Stimulated activated CD4-positive, alpha-beta T cell treated with anti-CD3 and anti-CD28 coated beads, Interleukin-4, amount 100 ng/mL, for 1 hour (primary cell): ENCODE measurements around the gene IRF2BPL.

ENCODE experiments used
- DNase-seq: peaks from one replicate; pipeline ENCODE4 v3.0.0-alpha.2; 2020

The IRF2BPL gene

DNA sequence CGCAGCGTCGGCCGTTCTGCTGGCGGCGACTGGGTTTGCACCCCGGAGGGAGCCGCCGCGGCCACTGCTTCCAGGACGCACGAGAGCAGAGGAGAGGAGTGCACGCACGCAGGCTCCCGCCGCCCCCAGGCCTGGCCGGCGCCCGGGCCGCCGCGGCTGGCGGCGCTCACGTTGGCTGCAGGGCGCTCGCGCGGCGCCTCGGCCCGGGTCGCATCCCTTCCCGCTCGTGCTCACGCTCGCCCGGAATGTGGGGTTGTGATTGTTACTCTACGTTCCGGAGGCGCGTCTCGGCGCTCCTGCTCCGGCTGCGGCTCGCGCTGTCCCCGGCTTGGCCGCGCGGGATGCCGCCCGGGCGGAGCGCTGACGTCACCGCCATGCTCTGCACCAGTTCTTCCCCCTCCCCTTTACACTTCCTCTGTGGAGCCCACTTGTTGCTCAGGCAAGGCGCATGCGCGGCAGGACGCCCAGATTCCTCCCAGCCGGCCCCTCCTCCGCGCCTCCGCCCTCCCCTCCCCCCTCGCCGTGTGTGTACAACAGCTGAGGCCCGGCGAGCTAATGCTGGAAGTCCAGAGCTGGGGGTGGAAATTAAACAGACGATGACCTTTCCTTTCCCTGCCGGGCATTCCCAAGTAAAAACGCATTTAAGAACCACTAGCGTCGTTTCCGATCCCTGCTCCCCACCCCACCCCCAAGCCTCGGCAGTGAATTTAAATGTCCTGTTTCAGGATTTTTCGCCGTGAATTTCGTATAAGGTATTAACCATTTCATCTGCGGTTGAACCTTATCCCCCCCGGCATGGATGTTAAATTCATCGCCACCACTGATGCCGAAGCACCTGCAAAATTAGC is at the start of gene IRF2BPL:
Gene IRF2BPL (minus strand): TSS at position 325 of the 848 bp plus-strand sequence. CDS start 916 bp downstream, outside the sequence.
- peak; percentile 94 for DNase-seq

- DNase-seq = no peak
Measured at GRCh38 chr14:77077040-77077439, 48.5 kb upstream of the IRF2BPL start.

GRCh38 chr14:77076113-77076631 is 47.7 kb upstream of the IRF2BPL start:
- no peak for DNase-seq

GRCh38 chr14:77074969-77075368 is 46.5 kb upstream of the IRF2BPL start:
- DNase-seq = no peak

GRCh38 chr14:77071938-77072388 is 43.5 kb upstream of the IRF2BPL start:
- no peak for DNase-seq

GRCh38 chr14:77069551-77069950 is 41.0 kb upstream of the IRF2BPL start:
- DNase-seq = no peak

DNA sequence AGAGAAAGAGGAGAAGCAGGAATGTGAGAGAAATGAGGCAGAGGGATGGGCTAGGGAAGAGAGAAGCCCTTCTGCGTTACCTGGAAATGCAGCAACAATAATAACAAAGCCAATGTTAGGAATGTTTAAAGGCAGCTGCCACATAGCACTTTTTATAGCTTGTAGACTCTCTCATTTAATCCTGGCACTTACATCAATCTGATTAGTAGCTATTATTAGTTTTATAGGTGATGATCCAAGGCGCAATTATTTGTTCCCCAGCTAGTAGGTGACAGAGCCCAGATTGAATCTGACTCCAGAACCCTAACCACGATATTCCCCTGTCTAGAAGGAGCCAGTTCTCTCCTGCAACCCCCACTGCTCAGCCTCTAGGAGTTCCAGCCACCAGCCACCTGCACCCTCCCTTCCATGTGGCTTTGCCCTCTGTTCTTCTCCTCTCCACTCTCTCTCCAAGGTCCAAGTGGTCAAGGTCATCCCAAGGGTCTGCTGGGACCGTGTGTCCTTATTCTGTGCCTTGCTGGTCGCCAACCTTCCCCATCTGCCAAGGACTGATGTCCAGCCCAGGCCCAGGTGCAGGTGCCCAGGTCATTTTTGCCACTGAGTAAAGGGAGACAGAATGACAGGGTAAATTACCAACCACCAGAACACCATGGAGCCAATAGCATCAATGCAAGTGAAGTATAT is 40.2 kb upstream of the IRF2BPL start:
- DNase-seq = no peak

- peak; percentile 61 for DNase-seq
Measured at GRCh38 chr14:77067632-77068516, 39.4 kb upstream of the IRF2BPL start.

- DNase-seq = no peak
Measured at GRCh38 chr14:77066578-77067172, 38.2 kb upstream of the IRF2BPL start.

GRCh38 chr14:77065851-77066577 is 37.5 kb upstream of the IRF2BPL start:
- no peak for DNase-seq

DNA sequence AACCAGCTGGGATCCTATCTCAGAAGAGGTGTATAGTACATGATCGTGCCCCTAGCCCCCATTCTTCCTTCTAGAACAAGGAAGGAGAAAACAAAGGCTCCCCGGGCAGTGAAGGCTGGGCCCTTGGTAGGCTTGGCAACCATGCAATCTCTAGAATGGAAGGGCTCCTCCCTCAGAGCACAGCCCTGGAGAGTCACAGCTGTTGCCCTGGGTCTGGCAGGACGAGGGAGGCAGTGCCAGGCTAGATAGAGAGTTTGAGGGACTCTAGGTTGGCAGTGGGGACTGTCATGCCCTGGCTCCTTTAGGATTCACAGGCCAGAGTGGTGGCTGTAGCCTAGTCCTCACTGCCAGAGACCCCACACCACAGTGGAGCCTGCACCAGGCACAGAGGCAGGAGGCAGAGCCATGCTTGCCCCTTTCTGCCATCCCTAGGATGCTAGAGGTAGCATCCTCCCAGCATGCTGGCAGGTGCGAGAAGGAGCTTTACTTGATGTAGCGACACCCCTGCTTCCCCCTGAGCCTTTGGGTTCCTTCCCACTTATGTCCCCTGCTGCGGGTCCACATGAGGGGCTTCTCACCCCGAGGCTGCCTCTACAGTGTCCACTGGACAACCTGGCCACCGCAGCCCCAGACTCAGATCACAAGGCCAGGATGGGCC is 36.1 kb upstream of the IRF2BPL start:
- no peak for DNase-seq

DNA sequence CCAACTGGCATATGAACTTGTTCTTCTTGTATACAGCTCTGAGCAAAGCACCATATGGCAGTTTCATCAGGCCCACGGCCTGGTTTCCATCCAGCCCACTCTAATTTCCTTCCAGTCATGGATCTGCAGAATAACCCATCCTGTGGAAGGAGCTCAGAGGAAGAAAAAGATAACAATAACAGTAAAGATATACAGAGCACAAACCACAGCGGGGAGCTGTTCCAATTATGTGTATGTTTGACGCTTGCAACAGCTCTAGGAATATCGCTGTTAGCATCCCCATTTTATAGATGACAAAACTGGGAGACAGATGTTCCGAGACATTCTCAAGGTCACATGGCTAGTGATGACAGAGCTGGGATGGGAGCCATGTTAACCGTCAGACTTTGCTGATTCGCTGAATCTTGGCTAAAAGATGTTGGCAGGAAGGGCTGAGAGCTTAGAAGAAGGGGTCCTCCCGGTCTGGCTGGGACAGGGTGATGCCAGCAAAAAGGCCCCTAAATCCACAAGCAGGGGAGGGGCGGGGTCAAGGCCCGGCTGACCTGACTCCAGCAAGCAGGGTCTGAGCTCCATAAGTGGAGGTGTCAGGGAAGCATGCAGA is 35.2 kb upstream of the IRF2BPL start:
- no peak for DNase-seq

DNA sequence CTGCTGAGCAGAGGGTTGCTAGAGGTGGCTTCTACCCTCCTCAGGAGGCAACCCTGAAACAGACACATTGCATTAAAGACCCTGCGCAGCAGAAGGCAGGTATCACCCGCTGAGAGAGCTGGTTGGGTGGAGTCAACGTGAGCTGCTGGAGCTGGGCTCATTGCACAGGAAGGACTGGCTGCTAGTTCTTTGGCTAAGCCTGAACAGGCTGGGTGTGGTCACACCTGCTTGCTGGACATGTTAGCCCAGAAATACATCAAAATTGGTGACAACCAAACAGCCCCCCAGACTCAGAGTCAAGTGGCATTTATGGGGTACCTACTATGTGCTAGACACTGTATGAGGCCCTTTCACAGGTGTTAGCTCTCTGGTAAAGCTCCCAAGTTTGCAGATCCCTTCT is 33.8 kb upstream of the IRF2BPL start:
- DNase-seq = no peak

GRCh38 chr14:77061630-77062257 is 33.2 kb upstream of the IRF2BPL start:
- DNase-seq = no peak

- no peak for DNase-seq
Measured at GRCh38 chr14:77059276-77059915, 30.9 kb upstream of the IRF2BPL start.

GRCh38 chr14:77058785-77059184 is 30.3 kb upstream of the IRF2BPL start:
- no peak for DNase-seq

DNA sequence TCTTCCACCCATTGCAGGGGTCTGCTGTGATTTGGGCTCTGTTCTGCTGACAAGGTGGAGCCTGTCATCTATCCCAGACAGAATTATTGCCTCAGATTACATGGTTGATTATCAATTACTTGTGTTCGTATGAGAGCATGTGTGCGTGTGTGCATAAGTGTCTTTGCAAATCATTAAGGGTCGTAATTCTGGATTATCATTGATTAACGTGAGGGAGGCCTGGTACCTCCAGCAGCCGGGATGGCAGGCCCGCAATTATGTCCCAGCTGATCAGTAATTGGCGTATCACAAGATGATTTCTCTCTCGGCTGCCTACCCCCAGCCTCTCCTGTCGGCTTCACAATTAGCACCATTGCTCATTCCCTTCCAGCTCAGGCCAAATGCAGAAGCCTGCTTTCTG is 29.6 kb upstream of the IRF2BPL start:
- no peak for DNase-seq

DNA sequence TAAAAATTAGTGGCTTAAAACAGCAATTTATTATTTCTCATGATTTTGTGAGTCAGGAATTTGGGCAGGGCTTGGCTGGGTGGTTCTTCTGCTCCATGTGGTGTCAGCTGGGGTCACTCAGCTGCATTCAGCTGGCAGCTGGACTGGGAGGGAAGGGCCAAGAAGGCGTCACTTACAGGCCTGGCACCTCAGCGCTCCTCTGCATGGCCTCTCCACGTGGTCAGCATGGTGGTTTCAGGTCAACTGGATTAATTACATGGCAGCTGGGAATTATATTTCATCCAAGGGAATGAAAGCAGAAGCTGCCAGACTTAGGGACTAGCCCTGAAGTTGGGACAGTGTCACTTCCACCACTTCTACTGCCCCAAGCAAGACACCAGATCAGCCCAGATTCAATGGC is 27.5 kb upstream of the IRF2BPL start:
- DNase-seq = no peak

DNA sequence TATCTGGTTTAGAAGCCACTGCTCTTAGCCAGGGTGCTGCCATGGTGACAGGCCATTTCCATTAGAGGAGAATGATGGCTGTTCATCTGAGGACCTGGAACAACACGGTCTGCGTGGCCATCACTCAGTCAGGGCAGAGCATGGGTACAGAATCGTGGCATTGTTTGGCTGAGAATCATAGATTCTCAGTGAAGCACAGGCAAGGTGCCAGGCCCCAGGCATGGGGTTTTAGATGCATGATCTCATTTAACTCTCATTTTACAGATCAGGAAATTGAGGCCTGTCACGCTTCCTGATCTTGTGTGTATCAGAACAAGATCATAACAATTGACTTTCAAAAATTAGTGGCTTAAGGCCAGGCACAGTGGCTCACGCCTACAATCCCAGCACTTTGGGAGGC is 26.8 kb upstream of the IRF2BPL start:
- no peak for DNase-seq
